KOPT-K1 (cell line): Measurements from ENCODE around the gene UBE2M.

Experiments
- H3K27ac ChIP-seq: fragments of 200-600 bp; sonication (generic); 2 replicates; pipeline ENCODE4 v1.5.1; 2016; ENCODE audit warnings: antibody characterized with exemption, mild to moderate bottlenecking, low read depth, low read length; ENCODE audit not compliant: poor library complexity, severe bottlenecking
- H3K36me3 ChIP-seq: fragments of 200-600 bp; sonication (generic); 2 replicates; pipeline ENCODE4 v1.5.1; 2017; ENCODE audit warnings: antibody characterized with exemption, mild to moderate bottlenecking, low read length, moderate library complexity; ENCODE audit not compliant: insufficient read depth
- H3K9me3 ChIP-seq: fragments of 200-600 bp; sonication (generic); 2 replicates; pipeline ENCODE4 v1.5.1; 2017; ENCODE audit warnings: antibody characterized with exemption, low read length, mild to moderate bottlenecking; ENCODE audit not compliant: insufficient read depth, poor library complexity, severe bottlenecking

The UBE2M gene

DNA sequence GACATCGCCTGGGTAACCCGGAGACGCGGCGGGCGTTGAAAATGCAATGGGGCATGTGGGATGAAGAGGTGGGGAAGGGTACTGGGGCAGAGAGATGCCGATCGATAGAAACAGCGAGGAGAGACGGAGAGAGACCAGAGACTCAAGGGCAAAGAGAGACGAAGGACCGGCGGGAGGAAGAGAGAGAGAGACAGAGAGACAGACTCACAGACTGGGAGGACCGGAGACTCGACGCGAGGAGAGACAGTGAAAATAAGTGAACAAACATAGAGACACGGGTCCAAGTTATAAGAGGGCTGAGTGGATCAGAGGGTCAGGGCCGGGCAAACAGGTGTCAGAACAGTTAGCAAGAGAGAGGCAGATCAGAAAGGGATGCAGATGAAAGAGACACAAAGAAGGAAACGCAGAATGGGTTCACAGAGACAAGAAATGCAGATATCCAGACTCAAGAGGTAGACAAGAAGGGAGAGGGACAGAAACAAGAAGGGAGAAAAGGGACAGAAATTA is 15.3 kb upstream of the UBE2M start:
- Histone ChIP-seq H3K36me3 (peaks cover 29% of the 10 kb centered on the region), H3K27ac (peak overlapping the region; percentile 94), H3K9me3 (no peaks in the 10 kb centered on the region)

DNA sequence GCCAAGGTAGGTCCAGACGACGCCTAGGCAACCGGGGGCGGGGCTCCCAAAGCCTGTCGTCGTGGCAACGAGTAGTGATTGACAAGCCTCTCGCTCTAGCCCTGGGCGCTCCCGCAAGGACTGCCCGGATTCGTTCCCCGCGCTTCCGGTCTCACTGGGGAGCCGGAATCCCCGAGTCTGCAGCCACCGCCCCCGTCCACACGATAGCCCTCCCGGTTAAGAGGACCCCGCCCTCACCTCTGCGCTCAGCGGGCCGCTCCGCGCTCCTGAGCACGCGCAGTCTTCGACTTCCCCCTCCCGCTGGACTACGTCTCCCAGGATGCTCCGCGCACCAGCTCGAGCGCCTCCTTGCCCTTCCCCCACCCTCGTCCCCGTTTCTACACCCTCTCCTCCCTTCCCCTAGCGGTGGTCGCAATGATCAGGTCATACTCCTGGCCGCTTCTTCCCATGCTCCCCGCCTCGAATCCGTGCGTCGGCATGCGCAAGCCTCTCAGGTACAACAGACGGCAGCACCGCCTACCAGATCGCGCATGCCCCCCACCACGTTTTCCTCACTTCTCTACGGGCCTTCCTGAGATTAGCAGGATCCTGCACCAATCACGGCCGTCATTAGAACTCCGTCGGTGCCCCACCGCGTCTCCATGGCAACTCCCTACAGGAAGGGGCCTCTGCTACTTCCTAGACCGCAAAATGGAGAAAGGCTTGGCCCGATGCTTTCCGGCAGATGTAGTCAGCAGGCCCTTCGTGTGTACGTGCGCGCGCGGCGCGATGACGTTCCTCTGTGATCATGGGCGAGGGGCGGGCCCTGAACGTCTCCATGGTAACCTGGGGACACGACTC is 14.6 kb upstream of the UBE2M start, which contains the start of gene MZF1:
Gene MZF1 (minus strand): TSS at position 518 of the 840 bp plus-strand sequence. CDS start 1,946 bp downstream, outside the sequence.
- no peaks in the 10 kb centered on the region for H3K9me3 ChIP-seq
- H3K27ac ChIP-seq: peak within 1 kb of the TSS; percentile 94
- peaks cover 32% of the 10 kb centered on the region for H3K36me3 ChIP-seq

DNA sequence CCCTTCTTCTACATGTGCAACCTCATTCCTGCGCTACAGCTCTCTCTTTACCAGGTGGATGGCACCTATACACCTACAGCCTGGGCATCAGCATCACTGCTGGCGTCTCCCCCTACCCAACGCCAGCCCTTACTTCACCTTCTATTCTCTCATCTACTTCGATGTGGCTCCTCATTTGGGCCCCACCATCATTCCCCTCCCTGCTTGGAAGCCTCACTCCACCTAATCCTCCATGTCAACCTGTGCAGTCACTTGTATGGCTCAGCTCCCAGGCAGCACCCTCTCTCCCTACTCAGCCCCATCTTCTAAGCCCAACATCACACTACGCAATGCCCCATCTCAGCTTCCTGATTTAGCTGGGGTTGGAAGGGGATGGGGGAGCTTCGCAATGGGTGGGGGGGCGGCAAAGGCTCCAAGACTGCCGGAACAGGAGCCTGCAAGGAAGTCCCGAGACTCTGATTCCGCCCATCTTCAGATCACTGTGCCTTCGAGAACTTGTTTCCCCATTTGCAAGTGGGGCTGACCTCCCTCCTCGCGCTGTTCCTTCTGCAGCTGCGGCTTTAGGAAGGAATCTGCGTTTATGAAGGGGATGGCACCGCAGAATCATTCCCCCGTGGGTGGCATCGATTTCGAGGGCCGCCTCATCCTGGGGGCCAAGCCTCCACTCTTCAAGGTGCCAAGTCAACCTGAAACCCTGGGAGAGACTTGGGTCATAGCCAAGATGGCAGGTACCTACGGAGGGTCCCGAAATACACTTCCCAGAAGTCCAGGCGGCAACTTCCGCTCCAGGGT is 13.8 kb upstream of the UBE2M start:
- Histone ChIP-seq H3K36me3 (peaks cover 33% of the 10 kb centered on the region), H3K9me3 (no peaks in the 10 kb centered on the region), H3K27ac (peak overlapping the region; percentile 94)

DNA sequence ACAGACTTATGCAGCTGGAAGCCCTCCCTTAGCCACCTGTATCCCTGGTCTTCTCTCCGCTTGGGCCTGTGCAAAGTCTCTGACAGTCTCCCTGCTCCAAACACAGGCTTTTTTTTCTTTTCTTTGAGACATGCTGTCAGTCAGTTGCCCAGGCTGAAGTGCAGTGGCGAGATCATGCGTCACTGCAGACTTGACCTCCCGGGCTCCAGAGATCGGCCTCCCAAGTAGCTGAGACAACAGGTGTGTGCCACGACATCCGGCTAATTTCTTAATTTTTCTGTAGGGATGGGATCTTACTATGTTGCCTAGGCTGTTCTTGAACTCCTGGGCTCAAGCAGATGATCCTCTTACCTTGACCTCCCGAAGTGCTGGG is 13.2 kb upstream of the UBE2M start:
- no peaks in the 10 kb centered on the region for H3K9me3 ChIP-seq
- peaks cover 40% of the 10 kb centered on the region for H3K36me3 ChIP-seq
- H3K27ac ChIP-seq: no peak overlapping the region

DNA sequence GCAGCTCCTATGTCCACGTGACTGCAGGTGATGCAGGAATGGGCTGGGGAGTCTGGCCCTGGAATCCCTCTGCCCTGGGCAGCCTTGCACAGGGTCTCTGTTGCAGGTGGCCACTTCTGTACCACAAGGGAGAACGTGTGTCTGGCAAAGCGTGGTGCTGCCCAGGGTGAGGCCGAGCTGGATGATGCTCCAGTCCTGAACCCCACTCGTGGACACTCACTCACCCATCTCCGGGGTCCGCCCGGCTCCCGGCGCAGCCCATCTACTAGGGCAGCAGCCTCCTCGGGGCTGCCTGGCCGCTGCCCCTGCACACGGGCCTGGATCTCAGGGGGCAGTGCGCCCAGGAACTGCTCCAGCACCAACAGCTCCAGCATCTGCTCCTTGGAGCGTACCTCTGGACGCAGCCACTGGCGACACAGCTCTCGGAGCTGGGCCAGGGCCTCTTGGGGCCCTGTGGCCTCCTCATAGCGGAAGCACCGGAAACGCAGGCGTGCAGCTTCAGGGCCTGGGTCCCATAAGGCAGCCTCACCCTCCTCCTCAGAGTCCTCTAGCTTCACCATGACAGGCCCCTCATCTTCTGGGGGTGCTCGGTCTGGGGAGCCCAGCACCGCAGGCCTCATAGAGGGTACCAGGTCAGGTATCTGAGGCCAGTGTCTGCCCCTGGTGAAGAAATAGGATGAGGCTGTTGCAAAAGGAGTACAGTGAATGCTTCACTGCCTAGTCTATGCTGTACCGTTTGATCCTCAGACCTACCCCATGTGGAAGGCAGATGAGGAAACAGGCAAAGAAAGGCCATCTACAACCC is 12.6 kb upstream of the UBE2M start:
- no peaks in the 10 kb centered on the region for H3K9me3 ChIP-seq
- peaks cover 44% of the 10 kb centered on the region for H3K36me3 ChIP-seq
- H3K27ac ChIP-seq: no peak overlapping the region

DNA sequence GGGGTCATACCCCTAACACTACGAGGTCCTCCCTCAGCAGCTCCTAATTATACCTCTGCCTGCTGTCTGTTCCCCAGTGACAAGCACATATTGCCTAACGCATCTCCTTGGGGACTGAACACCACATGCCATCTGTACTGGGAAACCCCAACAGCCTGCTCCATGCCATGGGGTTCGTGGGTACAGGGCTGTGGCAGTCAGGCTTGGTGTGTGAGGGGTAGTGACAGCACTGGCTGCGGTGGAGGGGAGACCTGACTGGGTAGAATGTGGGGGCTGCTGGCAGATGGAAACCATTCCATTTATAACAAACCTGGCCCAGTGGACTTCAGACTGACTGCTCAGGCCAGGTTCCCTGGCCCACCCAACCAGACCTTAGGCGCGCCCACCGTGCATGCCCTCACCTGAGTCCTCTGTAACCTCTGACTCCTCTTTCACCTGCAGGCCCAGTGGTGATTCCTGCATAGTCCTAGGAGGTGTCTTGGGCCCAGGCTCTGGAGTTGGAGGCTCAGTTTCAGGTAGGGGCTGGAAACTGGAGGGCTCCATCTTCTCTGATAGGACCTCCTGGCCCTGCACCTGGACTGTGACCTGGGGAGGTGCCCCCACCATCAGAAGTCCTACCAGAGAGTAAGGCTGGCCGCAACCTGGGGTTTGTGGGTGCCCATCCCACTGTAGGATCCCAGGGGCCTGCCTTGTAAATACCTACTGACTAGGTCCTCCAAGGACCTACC is 11.7 kb upstream of the UBE2M start:
- Histone ChIP-seq H3K27ac (no peak overlapping the region), H3K9me3 (no peaks in the 10 kb centered on the region)

DNA sequence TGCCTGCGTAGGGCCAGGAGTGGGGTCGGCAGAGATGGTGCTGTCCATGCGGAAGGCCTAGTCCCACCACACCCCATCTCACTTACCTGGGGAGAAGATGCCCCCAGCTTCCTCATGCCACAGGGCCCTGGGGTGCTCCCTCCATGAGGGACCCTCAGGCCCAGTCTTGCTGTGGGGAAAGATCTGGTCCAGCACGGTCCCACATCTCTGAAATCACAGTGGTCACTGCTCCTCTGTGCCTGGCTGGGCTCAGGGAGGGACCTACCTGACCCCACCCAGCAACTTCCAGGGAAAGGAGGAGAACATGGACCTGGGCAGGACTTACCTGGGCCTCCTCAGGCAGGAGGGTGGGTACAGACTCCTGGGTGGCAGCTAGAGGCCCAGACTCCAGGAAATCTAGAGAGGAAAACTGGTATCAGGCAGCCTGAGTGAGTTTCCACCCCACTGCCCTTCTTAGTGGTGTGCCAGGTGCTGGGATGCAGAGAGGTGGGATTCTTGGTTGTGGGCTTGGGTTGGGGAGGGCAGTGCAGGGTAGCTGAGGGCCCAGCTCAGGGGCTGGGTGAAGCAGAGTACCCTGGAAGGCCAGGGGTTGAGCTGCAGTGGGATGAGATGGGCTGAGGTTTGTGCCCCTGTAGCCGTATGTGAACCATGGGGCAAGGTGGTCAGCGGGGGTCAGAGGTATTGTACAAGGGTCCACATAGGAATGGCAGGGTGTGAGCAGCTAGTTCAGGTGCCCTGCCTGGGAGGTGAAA is 11.0 kb upstream of the UBE2M start:
- H3K36me3 ChIP-seq: peaks cover 44% of the 10 kb centered on the region
- no peaks in the 10 kb centered on the region for H3K9me3 ChIP-seq
- H3K27ac ChIP-seq: no peak overlapping the region

More for the DNA sequence above, 11.7 kb upstream of the UBE2M start:
- H3K36me3 ChIP-seq: peaks cover 44% of the 10 kb centered on the region

DNA sequence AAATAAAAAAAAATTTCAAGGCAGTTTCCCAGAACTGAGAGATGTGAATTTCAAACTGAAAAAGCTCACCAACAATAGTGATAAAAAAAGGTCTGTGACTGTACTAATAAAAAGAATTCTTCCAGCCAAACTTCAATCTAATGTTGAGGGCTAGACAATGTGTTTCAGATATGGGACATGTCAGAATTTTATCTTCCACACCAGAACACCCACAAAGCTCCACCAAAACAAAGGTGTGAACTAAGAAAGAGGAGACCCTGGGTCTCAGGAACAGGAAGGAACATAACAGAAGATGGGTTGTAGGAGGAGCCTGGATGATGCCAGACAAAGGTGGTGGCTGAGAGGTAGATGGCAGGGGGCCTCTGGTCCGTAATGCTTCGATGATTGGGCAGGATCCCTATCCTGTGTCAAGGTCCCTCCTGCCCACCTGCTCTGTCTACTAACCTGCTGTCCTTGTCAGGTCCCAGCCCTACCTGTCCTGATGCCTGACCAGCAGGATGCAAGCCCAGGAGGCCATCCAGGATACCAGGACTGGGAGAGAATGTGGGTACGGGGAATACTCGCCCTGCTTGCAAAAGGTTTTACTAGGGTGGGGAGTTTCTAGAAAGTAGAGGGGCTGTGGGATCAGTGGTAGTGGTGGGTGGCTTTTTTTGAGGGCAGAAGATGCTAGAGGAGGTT is 10.2 kb upstream of the UBE2M start:
- Histone ChIP-seq H3K27ac (peak overlapping the region; percentile 4), H3K36me3 (peaks cover 45% of the 10 kb centered on the region), H3K9me3 (no peaks in the 10 kb centered on the region)

DNA sequence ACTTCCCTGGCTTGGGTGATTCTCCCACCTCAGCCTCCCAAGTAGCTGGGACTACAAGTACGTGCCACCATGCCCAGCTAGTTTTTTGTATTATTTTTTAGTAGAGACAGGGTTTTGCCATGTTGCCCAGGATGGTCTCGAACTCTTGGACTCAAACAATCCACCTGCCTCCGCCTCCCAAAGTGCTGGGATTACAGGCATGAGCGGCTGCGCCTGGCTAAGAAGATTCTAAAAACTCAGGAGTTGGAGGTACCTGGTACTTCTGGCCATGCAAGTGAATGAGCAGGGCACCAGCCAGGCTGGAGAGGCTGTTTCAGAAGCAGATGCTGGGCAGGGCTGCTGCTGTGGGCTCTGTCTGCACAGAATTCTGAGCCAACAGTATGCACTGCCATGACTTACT is 8.6 kb upstream of the UBE2M start:
- no peaks in the 10 kb centered on the region for H3K9me3 ChIP-seq
- H3K36me3 ChIP-seq: peaks cover 54% of the 10 kb centered on the region

DNA sequence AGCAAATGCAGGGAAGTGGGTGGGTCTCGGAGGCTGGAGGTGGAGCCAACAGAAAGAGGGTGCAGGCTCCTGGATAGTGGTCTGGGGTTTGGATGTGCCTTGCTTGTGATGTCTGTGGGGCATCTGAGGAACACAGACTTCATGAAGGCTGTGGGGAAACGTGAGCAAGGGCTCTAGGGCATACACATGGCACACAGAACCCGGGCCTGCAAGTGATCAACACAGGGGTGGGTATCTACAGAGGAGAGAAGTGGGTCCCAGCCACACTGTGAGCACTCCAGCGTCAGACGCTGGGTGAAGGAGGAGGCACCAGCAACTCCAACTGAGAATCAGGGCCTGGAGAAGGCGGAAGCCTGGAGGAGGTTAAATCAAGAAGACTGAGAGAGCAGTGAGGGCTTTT is 5.4 kb upstream of the UBE2M start:
- peaks cover 31% of the 10 kb centered on the region; the same call in 1 of the 2 replicates for H3K36me3 ChIP-seq
- no peaks in the 10 kb centered on the region for H3K9me3 ChIP-seq
- no peak overlapping the region for H3K27ac ChIP-seq

More for the DNA sequence above, 8.6 kb upstream of the UBE2M start:
- H3K27ac ChIP-seq: no peak overlapping the region

DNA sequence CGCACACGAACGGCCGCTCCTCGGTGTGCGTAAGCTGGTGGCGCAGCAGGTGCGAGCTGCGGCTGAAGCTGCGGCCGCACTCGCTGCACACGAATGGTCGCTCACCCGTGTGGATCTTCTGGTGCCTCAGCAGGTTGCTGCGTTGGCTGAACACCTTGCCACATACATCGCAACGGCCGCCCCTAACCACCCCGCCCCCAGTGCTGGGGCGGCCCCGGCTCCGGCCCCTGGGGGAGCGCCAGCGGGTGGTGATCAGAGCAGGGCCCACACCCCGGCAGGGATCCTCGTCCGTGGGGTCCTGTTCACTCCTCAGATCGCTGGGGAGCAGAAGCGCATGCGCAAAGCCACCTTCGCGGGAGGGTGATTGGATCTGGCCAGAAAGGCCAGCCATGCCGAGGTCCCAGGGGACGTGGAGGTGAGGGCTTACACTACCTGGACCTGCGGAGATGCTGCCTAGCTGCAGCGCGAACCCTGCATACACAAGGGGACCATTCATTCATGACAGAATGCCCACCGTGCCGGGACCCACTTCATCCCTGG is 4.7 kb upstream of the UBE2M start:
- peaks cover 27% of the 10 kb centered on the region; the same call in 1 of the 2 replicates for H3K36me3 ChIP-seq
- no peak overlapping the region for H3K27ac ChIP-seq
- no peaks in the 10 kb centered on the region for H3K9me3 ChIP-seq

DNA sequence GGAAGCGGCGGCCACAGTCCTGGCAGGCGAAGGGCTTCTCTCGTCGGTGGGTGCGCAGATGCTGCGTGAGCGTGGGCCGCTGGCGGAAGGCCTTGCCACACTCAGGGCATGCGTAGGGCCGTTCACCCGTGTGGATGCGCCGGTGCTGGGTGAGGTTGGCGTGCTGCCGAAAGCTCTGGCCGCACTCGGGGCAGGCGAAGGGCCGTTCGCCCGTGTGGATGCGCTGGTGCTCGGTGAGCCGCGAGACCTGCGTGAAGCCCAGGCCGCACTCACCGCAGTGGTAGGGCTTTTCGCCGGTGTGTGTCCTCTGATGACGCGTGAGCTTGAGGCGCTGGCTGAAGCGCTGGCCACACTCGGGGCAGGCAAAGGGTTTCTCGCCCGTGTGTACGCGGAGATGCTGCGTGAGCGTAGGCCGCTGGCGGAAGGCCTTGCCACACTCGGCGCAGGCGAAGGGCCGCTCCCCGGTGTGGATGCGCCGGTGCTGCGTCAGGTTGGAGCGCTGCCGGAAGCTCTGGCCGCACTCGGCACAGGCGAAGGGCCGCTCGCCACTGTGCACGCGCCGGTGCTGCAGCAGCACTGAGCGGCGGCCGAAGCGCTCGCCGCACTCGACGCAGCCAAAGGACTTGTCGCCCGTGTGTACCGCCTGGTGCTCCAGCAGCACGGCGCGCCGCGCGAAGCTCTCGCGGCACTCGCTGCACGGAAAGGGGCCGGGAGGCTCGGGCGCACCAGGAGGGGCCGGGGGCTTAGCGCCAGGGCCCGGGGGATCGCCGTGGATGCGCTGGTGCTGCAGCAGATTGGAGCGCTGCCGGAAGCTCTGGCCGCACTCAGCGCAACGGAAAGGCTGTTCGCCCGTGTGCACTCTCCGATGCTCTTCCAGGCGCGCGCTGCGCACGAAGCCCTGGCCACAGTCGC is 4.0 kb upstream of the UBE2M start:
- peaks cover 27% of the 10 kb centered on the region; the same call in 1 of the 2 replicates for H3K36me3 ChIP-seq
- no peaks in the 10 kb centered on the region for H3K9me3 ChIP-seq
- H3K27ac ChIP-seq: no peak overlapping the region
